HCT116 (cell line): Measurements from ENCODE around the gene HSD3B1. TPM values are rescaled to one million over a fixed set of nuclear protein-coding genes. Genes with fewer than 3 reads are reported as not detected.

Experiments
- ATAC-seq: fragments of 200-7000 bp; cut with Tn5 transposase; 2 replicates; pipeline ENCODE4 v1.9.1; 2020; ENCODE audit warnings: mild to moderate bottlenecking, moderate library complexity
- BruUV-seq: library from RNA; stranded (reverse); fragments of 400-500 nt; replicated peaks from 2 replicates; lab custom pipeline; 2021; lab: Mats Ljungman, UMichigan
- CTCF ChIA-PET: fragments of 300-600 bp; sonication (Branson Sonifier 250); formaldehyde crosslinking; loops from one replicate; lab custom pipeline; 2021; ENCODE audit warnings: antibody characterized with exemption; lab: Charles Lee
- POLR2A ChIA-PET: fragments of 300-600, 350-600 bp; sonication (Branson Sonifier 250); formaldehyde crosslinking; loops from one replicate; lab custom pipeline; 2021; ENCODE audit warnings: antibody characterized with exemption; lab: Charles Lee
- RAD21 ChIA-PET, 2 experiments: fragments of 300-600 bp; sonication (Branson Sonifier 250); formaldehyde crosslinking; loops; one replicate each; lab custom pipeline; 2023; ENCODE audit warnings: low total read pairs in 2 of 2; ENCODE audit not compliant: uncharacterized antibody in 2 of 2, unreplicated experiment in 2 of 2, low non-redundant PET in 1 of 2; lab: Charles Lee
- DNase-seq: peaks from one replicate; pipeline ENCODE4 v3.0.0-alpha.2; 2010; ENCODE audit warnings: low read depth, low spot score
- H2AFZ ChIP-seq: fragments of 200-600 bp; shearing (Covaris generic), sonication (generic); 2 replicates; pipeline ENCODE4 v1.6.1; 2017; ENCODE audit warnings: low read depth, mixed run types, mixed read lengths, antibody characterized with exemption, low read length; ENCODE audit not compliant: poor library complexity, severe bottlenecking
- H3K27ac ChIP-seq: 2 replicates; pipeline ENCODE4 v1.5.1; 2012; ENCODE audit warnings: low read depth, low read length
- H3K27me3 ChIP-seq: fragments of 200-600 bp; sonication (generic); 2 replicates; pipeline ENCODE4 v1.6.1; 2016; ENCODE audit warnings: mixed run types, low read length, mixed read lengths; ENCODE audit not compliant: insufficient read depth
- H3K36me3 ChIP-seq, 2 experiments: fragments of 200-500 bp in 1 of 2; fragments of 200-600 bp in 1 of 2; sonication (Bioruptor generic) in 1 of 2; sonication (generic) in 1 of 2; 2 replicates each; pipeline versions ENCODE4 v1.5.1 to v1.6.1; 2014 to 2016; ENCODE audit warnings: low read length in 2 of 2, inconsistent platforms in 1 of 2, mixed read lengths in 1 of 2, mixed run types in 1 of 2; ENCODE audit not compliant: insufficient read depth in 2 of 2, control insufficient read depth in 1 of 2
- H3K4me1 ChIP-seq, 2 experiments: fragments of 200-600 bp in 1 of 2; sonication (generic) in 1 of 2; 2 replicates each; pipeline versions ENCODE4 v1.5.1 to v1.6.1; 2012 to 2017; ENCODE audit warnings: low read length in 2 of 2, inconsistent platforms in 1 of 2, mild to moderate bottlenecking in 1 of 2, mixed read lengths in 1 of 2, mixed run types in 1 of 2, moderate library complexity in 1 of 2; ENCODE audit not compliant: insufficient read depth in 2 of 2, control insufficient read depth in 1 of 2
- H3K4me2 ChIP-seq: fragments of 200-600 bp; sonication (generic); 2 replicates; pipeline ENCODE4 v1.6.1; 2017; ENCODE audit warnings: mixed run types, low read length, mixed read lengths
- H3K4me3 ChIP-seq, 2 experiments: fragments of 200-600 bp in 1 of 2; sonication (generic) in 1 of 2; replicated peaks in 1 of 2; 2 replicates each; pipeline ENCODE4 v1.5.1; 2011 to 2016; ENCODE audit warnings: low read length in 2 of 2, control low read depth in 1 of 2, low read depth in 1 of 2, mild to moderate bottlenecking in 1 of 2, mixed read lengths in 1 of 2, mixed run types in 1 of 2
- H3K79me2 ChIP-seq: fragments of 200-600 bp; sonication (generic); 2 replicates; pipeline ENCODE4 v1.6.1; 2017; ENCODE audit warnings: mild to moderate bottlenecking, mixed run types, low read length, moderate library complexity, mixed read lengths; ENCODE audit not compliant: insufficient read depth
- H3K9ac ChIP-seq: fragments of 200-600 bp; sonication (generic); 2 replicates; pipeline ENCODE4 v1.6.1; 2016; ENCODE audit warnings: low read length, mixed read lengths
- H3K9me2 ChIP-seq: fragments of 200-600 bp; sonication (generic), shearing (Covaris generic); 2 replicates; pipeline ENCODE4 v1.6.1; 2017; ENCODE audit warnings: mixed run types, mild to moderate bottlenecking, moderate library complexity; ENCODE audit not compliant: insufficient read depth
- H3K9me3 ChIP-seq, 2 experiments: fragments of 200-500 bp in 1 of 2; fragments of 200-600 bp in 1 of 2; sonication (Bioruptor generic) in 1 of 2; sonication (generic) in 1 of 2; 2 replicates each; pipeline ENCODE4 v1.6.1; 2014 to 2017; ENCODE audit warnings: low read length in 2 of 2, mixed read lengths in 2 of 2, inconsistent platforms in 1 of 2, low read depth in 1 of 2, mild to moderate bottlenecking in 1 of 2, mixed run types in 1 of 2, moderate library complexity in 1 of 2; ENCODE audit not compliant: control insufficient read depth in 1 of 2, insufficient read depth in 1 of 2
- H4K20me1 ChIP-seq: fragments of 200-600 bp; sonication (generic), shearing (Covaris generic); 2 replicates; pipeline ENCODE4 v1.6.1; 2017; ENCODE audit warnings: mixed run types, mild to moderate bottlenecking, moderate library complexity; ENCODE audit not compliant: insufficient read depth
- CBX3 ChIP-seq: IDR thresholded peaks from 2 replicates; pipeline ENCODE4 v1.6.1; 2012; ENCODE audit warnings: low read depth
- CEBPB ChIP-seq: IDR thresholded peaks from 2 replicates; pipeline ENCODE4 v1.6.1; 2012; ENCODE audit warnings: low read depth
- EZH2 ChIP-seq: fragments of 200-600 bp; sonication (generic); IDR thresholded peaks from 2 replicates; pipeline ENCODE4 v1.6.1; 2017; ENCODE audit warnings: antibody characterized with exemption, mixed run types
- JUND ChIP-seq: IDR thresholded peaks from 2 replicates; pipeline ENCODE4 v1.6.1; 2012
- POLR2A ChIP-seq: IDR thresholded peaks from 2 replicates; pipeline ENCODE4 v1.7.0; 2011; ENCODE audit warnings: borderline replicate concordance; ENCODE audit not compliant: insufficient read depth, insufficient read length; ENCODE audit errors: extremely low read depth
- SRF ChIP-seq: IDR thresholded peaks from 2 replicates; pipeline ENCODE4 v1.6.1; 2012; ENCODE audit warnings: low read depth
- TCF7L2 ChIP-seq: IDR thresholded peaks from 2 replicates; pipeline ENCODE4 v1.7.0; 2011; ENCODE audit warnings: borderline replicate concordance, inconsistent platforms; ENCODE audit not compliant: insufficient read depth, insufficient read length; ENCODE audit errors: extremely low read depth
- ZNF274 ChIP-seq: fragments of 200-500 bp; sonication (Bioruptor generic); IDR thresholded peaks from 2 replicates; pipeline ENCODE4 v1.6.1; 2014; ENCODE audit warnings: mild to moderate bottlenecking, low read depth, low read length, inconsistent platforms
- intact Hi-C: fragments of 100-400 bp; cut with micrococcal nuclease; formaldehyde crosslinking; loops from 2 replicates; pipeline ENCODE4 v1.10.0; 2022
- total RNA-seq: library from RNA; stranded (reverse); gene quantifications from one replicate; pipeline ENCODE4 v1.2.1, GENCODE V29; 2021; ENCODE audit not compliant: unreplicated experiment
- TF ChIP-seq, protein P1 (sequence below): IDR thresholded peaks from 2 replicates; pipeline ENCODE4 v1.6.1; 2012
- TF ChIP-seq, protein P2 (sequence below), 3 experiments: fragments of 200-600 bp in 1 of 3; sonication (generic) in 1 of 3; IDR thresholded peaks in 2 of 3; conservative IDR thresholded peaks in 1 of 3; 2 replicates each; pipeline ENCODE4 v1.5.1; 2012 to 2017; ENCODE audit warnings: low read depth in 2 of 3, low read length in 2 of 3, antibody characterized with exemption in 1 of 3, borderline replicate concordance in 1 of 3, control low read depth in 1 of 3, mild to moderate bottlenecking in 1 of 3, mixed read lengths in 1 of 3, mixed run types in 1 of 3, moderate library complexity in 1 of 3; ENCODE audit not compliant: insufficient read depth in 1 of 3
- TF ChIP-seq, protein P3 (sequence below): IDR thresholded peaks from 2 replicates; pipeline ENCODE4 v1.6.1; 2012
- TF ChIP-seq, protein P4 (sequence below): IDR thresholded peaks from 2 replicates; pipeline ENCODE4 v1.6.1; 2011; ENCODE audit warnings: mild to moderate bottlenecking, low read length, moderate library complexity; ENCODE audit not compliant: insufficient replicate concordance; ENCODE audit errors: extremely low read depth
- TF ChIP-seq, protein P5 (sequence below): IDR thresholded peaks from 2 replicates; pipeline ENCODE4 v1.6.1; 2012; ENCODE audit warnings: low read depth

HSD3B1 gene
- total RNA-seq, 1 experiment from 2014 or later = not detected

DNA sequence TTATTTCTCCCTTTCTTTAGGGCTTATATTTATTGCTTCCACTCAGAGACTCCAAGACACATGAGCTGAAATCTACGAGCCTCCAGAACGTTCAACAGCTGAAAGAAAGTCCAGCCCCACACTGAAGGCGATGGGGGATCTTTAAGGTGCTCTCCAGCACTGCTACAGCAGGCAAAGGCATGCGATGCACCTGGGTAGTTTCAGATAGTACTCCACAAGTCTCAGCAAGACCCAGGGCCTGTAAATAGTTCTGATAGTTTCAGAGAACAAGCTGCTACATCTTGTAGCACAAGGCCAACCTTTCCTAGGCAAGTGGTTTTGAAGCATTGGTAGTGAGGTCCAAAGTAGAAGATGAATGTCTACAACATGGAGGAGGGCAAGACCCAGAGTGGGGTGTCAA lies 2.2 kb upstream of the HSD3B1 start:
- Histone ChIP-seq H3K27me3 (no peaks in the 10 kb centered on the region), H3K9ac (no peak overlapping the region), H3K79me2 (no peaks in the 10 kb centered on the region), H4K20me1 (no peaks in the 10 kb centered on the region), H3K9me2 (no peaks in the 10 kb centered on the region), H3K4me1 (peaks cover 0 to 6% of the 10 kb centered on the region in 2 experiments; a peak in 3 of 4 replicates), H3K27ac (no peak overlapping the region), H3K4me3 (no peak overlapping the region), H3K9me3 (no peaks in the 10 kb centered on the region), H2AFZ (no peak overlapping the region), H3K4me2 (no peak overlapping the region), H3K36me3 (no peaks in the 10 kb centered on the region)
- intact Hi-C loops = no loop called here
- RAD21 ChIA-PET = no interaction called here
- TF ChIP-seq CBX3 (no peak), TCF7L2 (no peak), POLR2A (no peak), EZH2 (no peak)
- POLR2A ChIA-PET = no interaction called here
- DNase-seq (no peak), ATAC-seq (no peak)
- no TSS peak for BruUV-seq
- CTCF ChIA-PET = no interaction called here

DNA sequence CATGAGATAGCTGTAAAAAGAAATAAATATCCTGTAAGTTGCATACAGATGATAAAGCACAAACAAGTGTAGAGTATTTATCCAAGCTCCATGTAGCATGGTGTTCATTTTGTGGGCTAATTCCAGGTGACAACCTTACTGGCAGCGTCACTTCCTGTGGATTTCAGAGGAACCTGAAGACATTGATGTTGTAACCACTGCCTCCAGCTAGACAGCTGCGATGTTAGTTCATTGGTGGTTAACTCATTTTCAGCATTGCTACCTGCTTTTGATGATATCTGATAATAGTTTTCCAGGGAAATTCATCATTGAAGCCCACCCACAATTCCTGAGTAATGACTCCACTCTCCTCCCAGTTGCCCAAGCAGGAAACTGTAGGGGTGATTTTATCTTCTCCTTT lies 3.0 kb downstream of the HSD3B1 start:
- no TSS peak for BruUV-seq
- Histone ChIP-seq H3K9me3 (no peaks in the 10 kb centered on the region), H3K27me3 (peaks cover 6% of the 10 kb centered on the region; the same call in 1 of the 2 replicates), H3K9me2 (no peaks in the 10 kb centered on the region), H3K4me2 (no peak overlapping the region), H3K36me3 (no peaks in the 10 kb centered on the region), H2AFZ (no peak overlapping the region), H3K79me2 (no peaks in the 10 kb centered on the region), H4K20me1 (no peaks in the 10 kb centered on the region), H3K4me1 (no peaks in the 10 kb centered on the region; a peak in 1 of 4 replicates), H3K27ac (no peak overlapping the region), H3K4me3 (no peak overlapping the region), H3K9ac (no peak overlapping the region)
- DNase-seq (no peak), ATAC-seq (no peak)
- ChIA-PET CTCF (no interaction called here), RAD21 (no interaction called here), POLR2A (no interaction called here)
- intact Hi-C loops = no loop called here
- TF ChIP-seq, protein P1, sequence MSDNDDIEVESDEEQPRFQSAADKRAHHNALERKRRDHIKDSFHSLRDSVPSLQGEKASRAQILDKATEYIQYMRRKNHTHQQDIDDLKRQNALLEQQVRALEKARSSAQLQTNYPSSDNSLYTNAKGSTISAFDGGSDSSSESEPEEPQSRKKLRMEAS = no peak
- TF ChIP-seq ZNF274 (no peak), SRF (no peak), CEBPB (no peak), JUND (no peak)
- TF ChIP-seq, protein P2, sequence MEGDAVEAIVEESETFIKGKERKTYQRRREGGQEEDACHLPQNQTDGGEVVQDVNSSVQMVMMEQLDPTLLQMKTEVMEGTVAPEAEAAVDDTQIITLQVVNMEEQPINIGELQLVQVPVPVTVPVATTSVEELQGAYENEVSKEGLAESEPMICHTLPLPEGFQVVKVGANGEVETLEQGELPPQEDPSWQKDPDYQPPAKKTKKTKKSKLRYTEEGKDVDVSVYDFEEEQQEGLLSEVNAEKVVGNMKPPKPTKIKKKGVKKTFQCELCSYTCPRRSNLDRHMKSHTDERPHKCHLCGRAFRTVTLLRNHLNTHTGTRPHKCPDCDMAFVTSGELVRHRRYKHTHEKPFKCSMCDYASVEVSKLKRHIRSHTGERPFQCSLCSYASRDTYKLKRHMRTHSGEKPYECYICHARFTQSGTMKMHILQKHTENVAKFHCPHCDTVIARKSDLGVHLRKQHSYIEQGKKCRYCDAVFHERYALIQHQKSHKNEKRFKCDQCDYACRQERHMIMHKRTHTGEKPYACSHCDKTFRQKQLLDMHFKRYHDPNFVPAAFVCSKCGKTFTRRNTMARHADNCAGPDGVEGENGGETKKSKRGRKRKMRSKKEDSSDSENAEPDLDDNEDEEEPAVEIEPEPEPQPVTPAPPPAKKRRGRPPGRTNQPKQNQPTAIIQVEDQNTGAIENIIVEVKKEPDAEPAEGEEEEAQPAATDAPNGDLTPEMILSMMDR (IDR thresholded peaks at IDR 0.05 in 2 of 3, conservative IDR thresholded peaks at IDR 0.05 in 1 of 3; ENCODE audit: borderline replicate concordance in 1 of 3, insufficient read depth in 1 of 3, low read depth in 2 of 3, low read length in 2 of 3) = no peak
- TF ChIP-seq, protein P3, sequence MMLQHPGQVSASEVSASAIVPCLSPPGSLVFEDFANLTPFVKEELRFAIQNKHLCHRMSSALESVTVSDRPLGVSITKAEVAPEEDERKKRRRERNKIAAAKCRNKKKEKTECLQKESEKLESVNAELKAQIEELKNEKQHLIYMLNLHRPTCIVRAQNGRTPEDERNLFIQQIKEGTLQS = no peak
- TF ChIP-seq, protein P4, sequence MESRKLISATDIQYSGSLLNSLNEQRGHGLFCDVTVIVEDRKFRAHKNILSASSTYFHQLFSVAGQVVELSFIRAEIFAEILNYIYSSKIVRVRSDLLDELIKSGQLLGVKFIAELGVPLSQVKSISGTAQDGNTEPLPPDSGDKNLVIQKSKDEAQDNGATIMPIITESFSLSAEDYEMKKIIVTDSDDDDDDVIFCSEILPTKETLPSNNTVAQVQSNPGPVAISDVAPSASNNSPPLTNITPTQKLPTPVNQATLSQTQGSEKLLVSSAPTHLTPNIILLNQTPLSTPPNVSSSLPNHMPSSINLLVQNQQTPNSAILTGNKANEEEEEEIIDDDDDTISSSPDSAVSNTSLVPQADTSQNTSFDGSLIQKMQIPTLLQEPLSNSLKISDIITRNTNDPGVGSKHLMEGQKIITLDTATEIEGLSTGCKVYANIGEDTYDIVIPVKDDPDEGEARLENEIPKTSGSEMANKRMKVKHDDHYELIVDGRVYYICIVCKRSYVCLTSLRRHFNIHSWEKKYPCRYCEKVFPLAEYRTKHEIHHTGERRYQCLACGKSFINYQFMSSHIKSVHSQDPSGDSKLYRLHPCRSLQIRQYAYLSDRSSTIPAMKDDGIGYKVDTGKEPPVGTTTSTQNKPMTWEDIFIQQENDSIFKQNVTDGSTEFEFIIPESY = no peak
- TF ChIP-seq, protein P5, sequence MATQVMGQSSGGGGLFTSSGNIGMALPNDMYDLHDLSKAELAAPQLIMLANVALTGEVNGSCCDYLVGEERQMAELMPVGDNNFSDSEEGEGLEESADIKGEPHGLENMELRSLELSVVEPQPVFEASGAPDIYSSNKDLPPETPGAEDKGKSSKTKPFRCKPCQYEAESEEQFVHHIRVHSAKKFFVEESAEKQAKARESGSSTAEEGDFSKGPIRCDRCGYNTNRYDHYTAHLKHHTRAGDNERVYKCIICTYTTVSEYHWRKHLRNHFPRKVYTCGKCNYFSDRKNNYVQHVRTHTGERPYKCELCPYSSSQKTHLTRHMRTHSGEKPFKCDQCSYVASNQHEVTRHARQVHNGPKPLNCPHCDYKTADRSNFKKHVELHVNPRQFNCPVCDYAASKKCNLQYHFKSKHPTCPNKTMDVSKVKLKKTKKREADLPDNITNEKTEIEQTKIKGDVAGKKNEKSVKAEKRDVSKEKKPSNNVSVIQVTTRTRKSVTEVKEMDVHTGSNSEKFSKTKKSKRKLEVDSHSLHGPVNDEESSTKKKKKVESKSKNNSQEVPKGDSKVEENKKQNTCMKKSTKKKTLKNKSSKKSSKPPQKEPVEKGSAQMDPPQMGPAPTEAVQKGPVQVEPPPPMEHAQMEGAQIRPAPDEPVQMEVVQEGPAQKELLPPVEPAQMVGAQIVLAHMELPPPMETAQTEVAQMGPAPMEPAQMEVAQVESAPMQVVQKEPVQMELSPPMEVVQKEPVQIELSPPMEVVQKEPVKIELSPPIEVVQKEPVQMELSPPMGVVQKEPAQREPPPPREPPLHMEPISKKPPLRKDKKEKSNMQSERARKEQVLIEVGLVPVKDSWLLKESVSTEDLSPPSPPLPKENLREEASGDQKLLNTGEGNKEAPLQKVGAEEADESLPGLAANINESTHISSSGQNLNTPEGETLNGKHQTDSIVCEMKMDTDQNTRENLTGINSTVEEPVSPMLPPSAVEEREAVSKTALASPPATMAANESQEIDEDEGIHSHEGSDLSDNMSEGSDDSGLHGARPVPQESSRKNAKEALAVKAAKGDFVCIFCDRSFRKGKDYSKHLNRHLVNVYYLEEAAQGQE = no peak
